Choroid plexus epithelial cell (primary cell): ENCODE measurements around the gene JADE2.
A peak's percentile ranks its signal among the peaks of the same experiment; 100 is the strongest.
"Not testable (repeated sequence)": the region's sequence is repeated elsewhere in the genome, so short reads cannot be mapped to it uniquely, and the experiment has no call there.

Experiments
- DNase-seq: peaks from one replicate; pipeline ENCODE4 v3.0.0-alpha.2; 2010; ENCODE audit warnings: low read depth
- H3K4me3 ChIP-seq: 2 replicates; pipeline ENCODE4 v1.5.1; 2011; ENCODE audit warnings: low read depth, mild to moderate bottlenecking, control low read depth, low read length, moderate library complexity
- CTCF ChIP-seq: conservative IDR thresholded peaks from 2 replicates; pipeline ENCODE4 v1.5.1; 2011; ENCODE audit warnings: low read depth, mild to moderate bottlenecking, control low read depth, inconsistent platforms, low read length, moderate library complexity

JADE2 gene

GRCh38 chr5:134594336-134594735 is 68.9 kb downstream of the JADE2 start:
- DNase-seq = no peak
- TF ChIP-seq CTCF = no peak

GRCh38 chr5:134594797-134595457 is 69.5 kb downstream of the JADE2 start:
- no peak for DNase-seq

More at GRCh38 chr5:134594336-134594735, 68.9 kb downstream of the JADE2 start:
- H3K4me3 ChIP-seq = no peak overlapping the region

GRCh38 chr5:134595458-134595838 is 70.0 kb downstream of the JADE2 start:
- no peak for DNase-seq
- H3K4me3 ChIP-seq = no peak overlapping the region
- TF ChIP-seq CTCF = no peak

More at GRCh38 chr5:134594797-134595457, 69.5 kb downstream of the JADE2 start:
- H3K4me3 ChIP-seq = no peak overlapping the region
- TF ChIP-seq CTCF = no peak

GRCh38 chr5:134599820-134600219 is 74.3 kb downstream of the JADE2 start:
- H3K4me3 ChIP-seq, DNase-seq: not testable (repeated sequence)

- peak; percentile 80 for DNase-seq
- H3K4me3 ChIP-seq = no peak overlapping the region
- TF ChIP-seq CTCF = no peak
Measured at GRCh38 chr5:134600600-134600999, 75.1 kb downstream of the JADE2 start.

GRCh38 chr5:134603059-134603458 is 77.6 kb downstream of the JADE2 start:
- TF ChIP-seq CTCF = no peak
- DNase-seq = peak; percentile 68
- no peak overlapping the region for H3K4me3 ChIP-seq

GRCh38 chr5:134604908-134605307 is 79.4 kb downstream of the JADE2 start:
- no peak for DNase-seq
- no peak overlapping the region for H3K4me3 ChIP-seq
- TF ChIP-seq CTCF = no peak

- no peak overlapping the region for H3K4me3 ChIP-seq
- DNase-seq = no peak
- TF ChIP-seq CTCF = no peak
Measured at GRCh38 chr5:134606726-134607125, 81.3 kb downstream of the JADE2 start.
